Nephron progenitor cell (in vitro differentiated cells): ENCODE results near the gene NOB1.

Source experiments
- DNase-seq: peaks from one replicate; pipeline ENCODE4 v3.0.0; 2021
- H3K27ac Mint-ChIP-seq: 2 replicates; pipeline ENCODE4 v1.8.0; 2021; ENCODE audit warnings: mild to moderate bottlenecking, moderate library complexity, mixed read lengths
- H3K27me3 Mint-ChIP-seq: 2 replicates; pipeline ENCODE4 v1.8.0; 2021; ENCODE audit warnings: mild to moderate bottlenecking, low read depth, mixed read lengths; ENCODE audit not compliant: poor library complexity
- H3K36me3 Mint-ChIP-seq: 2 replicates; pipeline ENCODE4 v1.8.0; 2021; ENCODE audit warnings: low read depth, mixed read lengths
- H3K4me1 Mint-ChIP-seq: 2 replicates; pipeline ENCODE4 v1.8.0; 2021; ENCODE audit warnings: mixed read lengths
- H3K4me3 Mint-ChIP-seq: 2 replicates; pipeline ENCODE4 v1.8.0; 2021; ENCODE audit warnings: mild to moderate bottlenecking, moderate library complexity, mixed read lengths
- H3K9me3 Mint-ChIP-seq: 2 replicates; pipeline ENCODE4 v1.8.0; 2021; ENCODE audit warnings: mild to moderate bottlenecking, moderate library complexity, mixed read lengths
- TF ChIP-seq, protein P1 (sequence below): fragments of 200-600 bp; sonication (generic); IDR thresholded peaks from 2 replicates; pipeline ENCODE4 v1.5.0; 2021; ENCODE audit warnings: antibody characterized with exemption

Gene NOB1

DNA sequence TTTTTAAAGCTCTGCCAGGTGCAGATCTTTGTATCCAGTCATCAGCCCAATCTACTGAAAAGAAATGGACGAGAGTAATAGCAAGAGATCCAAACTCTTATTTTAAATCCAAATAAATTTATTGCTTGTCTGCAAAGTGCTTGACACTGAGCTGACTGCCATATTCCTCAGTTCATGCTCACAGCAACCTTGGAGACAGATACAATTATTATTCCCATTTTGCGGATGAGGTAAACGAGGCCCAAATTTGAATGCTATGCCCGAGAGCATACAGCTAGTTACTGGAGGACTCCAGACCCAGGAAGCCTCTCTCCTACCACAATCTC lies 620 bp downstream of the NOB1 start:
- H3K27me3 Mint-ChIP-seq: peaks cover 23% of the 10 kb centered on the region
- H3K4me3 Mint-ChIP-seq: peak overlapping the region; percentile 100
- peaks cover 30% of the 10 kb centered on the region for H3K36me3 Mint-ChIP-seq
- no peaks in the 10 kb centered on the region for H3K9me3 Mint-ChIP-seq
- no peak for DNase-seq
- TF ChIP-seq, protein P1, sequence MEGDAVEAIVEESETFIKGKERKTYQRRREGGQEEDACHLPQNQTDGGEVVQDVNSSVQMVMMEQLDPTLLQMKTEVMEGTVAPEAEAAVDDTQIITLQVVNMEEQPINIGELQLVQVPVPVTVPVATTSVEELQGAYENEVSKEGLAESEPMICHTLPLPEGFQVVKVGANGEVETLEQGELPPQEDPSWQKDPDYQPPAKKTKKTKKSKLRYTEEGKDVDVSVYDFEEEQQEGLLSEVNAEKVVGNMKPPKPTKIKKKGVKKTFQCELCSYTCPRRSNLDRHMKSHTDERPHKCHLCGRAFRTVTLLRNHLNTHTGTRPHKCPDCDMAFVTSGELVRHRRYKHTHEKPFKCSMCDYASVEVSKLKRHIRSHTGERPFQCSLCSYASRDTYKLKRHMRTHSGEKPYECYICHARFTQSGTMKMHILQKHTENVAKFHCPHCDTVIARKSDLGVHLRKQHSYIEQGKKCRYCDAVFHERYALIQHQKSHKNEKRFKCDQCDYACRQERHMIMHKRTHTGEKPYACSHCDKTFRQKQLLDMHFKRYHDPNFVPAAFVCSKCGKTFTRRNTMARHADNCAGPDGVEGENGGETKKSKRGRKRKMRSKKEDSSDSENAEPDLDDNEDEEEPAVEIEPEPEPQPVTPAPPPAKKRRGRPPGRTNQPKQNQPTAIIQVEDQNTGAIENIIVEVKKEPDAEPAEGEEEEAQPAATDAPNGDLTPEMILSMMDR: no peak
- H3K27ac Mint-ChIP-seq: no peak overlapping the region
- peaks cover 23% of the 10 kb centered on the region for H3K4me1 Mint-ChIP-seq

DNA sequence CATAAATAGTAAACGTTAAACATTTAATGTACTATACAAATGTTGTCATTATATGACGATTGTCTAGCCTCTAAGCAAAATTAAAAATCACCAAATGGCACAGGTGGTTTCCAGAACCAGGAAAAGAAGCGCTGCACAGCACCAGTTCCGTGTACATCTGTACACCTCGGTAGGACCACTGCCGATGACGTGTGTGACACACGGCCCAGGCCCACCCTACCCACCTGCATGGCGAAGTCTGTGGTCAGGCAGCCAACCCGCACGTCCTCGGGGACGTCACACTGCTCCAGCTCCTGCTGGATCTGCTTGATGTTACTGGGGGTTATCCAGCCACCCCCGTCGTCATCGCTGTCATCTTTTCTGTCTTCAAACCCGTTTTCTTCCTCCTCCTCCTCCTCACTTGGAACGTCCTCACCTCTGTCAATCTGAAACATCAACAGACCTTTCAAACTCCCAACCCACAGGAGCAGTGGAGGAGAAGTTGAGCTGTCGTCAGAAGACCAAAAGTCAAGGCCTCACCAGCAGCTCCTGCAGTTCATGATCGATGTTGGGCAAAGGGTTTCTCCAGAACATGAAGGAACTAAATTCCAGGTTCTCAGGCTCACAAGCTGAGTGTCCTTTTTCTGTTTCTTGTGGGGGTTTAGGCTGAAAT lies 5.9 kb downstream of the NOB1 start:
- TF ChIP-seq, protein P1: no peak
- H3K9me3 Mint-ChIP-seq: no peaks in the 10 kb centered on the region

DNA sequence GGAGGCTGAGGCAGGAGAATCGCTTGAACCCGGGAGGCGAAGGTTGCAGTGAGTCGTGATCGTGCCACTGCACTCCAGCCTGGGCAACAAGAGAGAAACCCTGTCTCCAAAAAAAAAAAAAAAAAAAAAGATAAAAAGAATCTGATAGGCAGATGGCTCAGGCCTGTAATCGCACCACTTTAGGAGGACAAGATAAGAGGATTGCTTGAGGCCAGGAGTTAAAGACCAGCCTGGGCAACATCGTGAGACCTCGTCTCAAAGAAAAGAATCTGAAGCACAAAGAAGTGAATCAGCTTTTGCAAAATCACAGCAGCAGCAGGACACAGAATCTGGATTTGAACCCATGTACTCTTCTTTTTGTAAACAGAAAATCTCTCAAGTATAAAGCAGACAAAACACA lies 7.6 kb downstream of the NOB1 start:
- H3K9me3 Mint-ChIP-seq: no peaks in the 10 kb centered on the region
- H3K4me1 Mint-ChIP-seq: peaks cover 2% of the 10 kb centered on the region
- H3K36me3 Mint-ChIP-seq: peaks cover 88% of the 10 kb centered on the region
- H3K27me3 Mint-ChIP-seq: no peaks in the 10 kb centered on the region
- TF ChIP-seq, protein P1: no peak
- DNase-seq: no peak
- H3K4me3 Mint-ChIP-seq: no peak overlapping the region
- no peak overlapping the region for H3K27ac Mint-ChIP-seq

More for the DNA sequence above, 5.9 kb downstream of the NOB1 start:
- Mint-ChIP-seq H3K4me1 (peaks cover 14% of the 10 kb centered on the region), H3K36me3 (peaks cover 78% of the 10 kb centered on the region), H3K4me3 (no peak overlapping the region), H3K27me3 (no peaks in the 10 kb centered on the region), H3K27ac (no peak overlapping the region)
- DNase-seq: no peak

DNA sequence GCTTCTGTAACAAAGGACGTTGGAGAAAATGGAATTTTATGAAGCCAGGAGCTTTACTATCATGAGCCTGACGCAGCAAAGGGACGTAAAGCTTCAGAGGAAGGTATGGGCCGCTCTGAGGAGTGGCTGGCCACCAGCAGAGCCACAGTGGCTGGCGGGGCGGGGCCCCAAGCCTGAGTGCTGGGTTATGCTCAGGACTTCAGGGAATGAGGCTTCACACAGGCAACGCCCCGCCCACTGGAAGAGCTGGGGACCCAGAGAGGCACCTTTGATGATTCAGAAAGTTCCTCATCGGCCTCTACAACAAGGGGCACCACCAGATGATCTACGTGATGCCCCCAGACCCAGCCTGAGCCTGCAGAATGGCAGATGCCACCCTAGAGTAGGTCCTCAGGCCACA lies 8.8 kb downstream of the NOB1 start:
- no peaks in the 10 kb centered on the region for H3K9me3 Mint-ChIP-seq
- H3K27ac Mint-ChIP-seq: peak overlapping the region; percentile 29
- H3K4me3 Mint-ChIP-seq: no peak overlapping the region
- peaks cover 86% of the 10 kb centered on the region for H3K36me3 Mint-ChIP-seq
- no peak for DNase-seq
- H3K27me3 Mint-ChIP-seq: no peaks in the 10 kb centered on the region
- TF ChIP-seq, protein P1: no peak
- H3K4me1 Mint-ChIP-seq: no peaks in the 10 kb centered on the region

DNA sequence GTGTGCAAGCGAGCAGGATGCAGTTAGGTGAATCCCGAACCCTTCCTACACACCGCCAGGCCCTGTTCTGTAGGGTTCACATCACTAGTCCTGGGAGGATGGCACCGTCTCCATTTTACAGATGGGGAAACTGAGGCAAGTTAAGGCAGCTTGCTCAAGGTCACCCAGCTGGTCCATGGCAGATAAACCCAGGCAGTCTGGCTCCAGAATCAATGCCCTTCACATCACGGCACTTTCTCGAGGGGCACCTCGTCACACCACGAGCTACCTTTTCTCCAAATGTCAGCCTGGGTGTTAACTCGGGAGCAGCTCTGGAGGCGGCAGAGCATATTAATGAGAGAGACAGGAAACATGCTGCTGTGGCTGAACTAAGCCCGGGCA lies 9.5 kb downstream of the NOB1 start:
- no peak for DNase-seq
- TF ChIP-seq, protein P1: no peak
- H3K36me3 Mint-ChIP-seq: peaks cover 83% of the 10 kb centered on the region
- H3K27me3 Mint-ChIP-seq: no peaks in the 10 kb centered on the region
- no peak overlapping the region for H3K27ac Mint-ChIP-seq
- H3K4me1 Mint-ChIP-seq: no peaks in the 10 kb centered on the region
- no peaks in the 10 kb centered on the region for H3K9me3 Mint-ChIP-seq
- H3K4me3 Mint-ChIP-seq: no peak overlapping the region

DNA sequence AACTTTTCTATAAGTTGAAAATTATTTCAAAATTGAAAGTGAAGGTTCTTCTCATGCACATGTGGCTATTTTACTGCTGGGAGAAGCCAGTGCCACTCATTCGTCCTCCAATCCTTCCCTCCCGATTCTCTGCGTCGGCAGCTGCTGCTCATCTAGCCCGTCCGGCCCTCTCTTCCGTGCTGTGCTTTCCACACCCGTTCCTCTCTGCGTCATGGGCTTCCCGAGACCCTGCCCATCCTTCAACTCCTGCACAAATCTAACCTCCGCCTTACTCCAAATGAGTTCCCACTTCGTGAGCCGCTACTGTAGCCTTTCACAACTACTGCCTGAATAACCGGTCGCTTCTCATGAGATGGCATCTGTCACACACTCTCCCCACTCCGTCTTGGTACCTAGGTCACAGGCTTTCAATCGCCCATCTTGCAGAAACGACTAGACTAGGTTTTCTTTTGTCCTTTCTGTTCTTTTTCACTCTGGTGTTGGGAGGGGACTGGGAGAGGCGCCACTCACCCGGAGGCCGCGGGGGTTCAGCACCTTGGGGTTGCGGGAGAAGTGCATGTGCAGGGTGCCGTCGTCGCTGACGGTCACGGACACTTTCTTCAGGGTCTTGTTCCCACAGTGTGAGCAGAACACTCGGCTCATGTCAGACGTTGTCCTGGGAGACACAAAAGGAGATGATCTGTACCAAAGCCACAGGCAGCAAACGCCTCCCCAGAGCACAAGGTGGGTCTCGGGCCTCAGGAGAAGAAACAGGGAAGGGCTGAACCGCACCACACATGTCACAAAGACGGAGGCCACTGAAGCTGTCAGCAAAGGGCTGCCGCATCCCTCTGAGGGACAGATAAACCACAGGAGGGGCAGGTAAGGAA lies 10.1 kb downstream of the NOB1 start:
- H3K36me3 Mint-ChIP-seq: peaks cover 86% of the 10 kb centered on the region

More for the DNA sequence above, 10.1 kb downstream of the NOB1 start:
- TF ChIP-seq, protein P1: no peak
- no peak overlapping the region for H3K4me3 Mint-ChIP-seq
- no peak for DNase-seq
- H3K27ac Mint-ChIP-seq: no peak overlapping the region
- H3K9me3 Mint-ChIP-seq: no peaks in the 10 kb centered on the region
- no peaks in the 10 kb centered on the region for H3K4me1 Mint-ChIP-seq
- H3K27me3 Mint-ChIP-seq: no peaks in the 10 kb centered on the region
